Stimulated activated CD4-positive, alpha-beta T cell treated with anti-CD3 and anti-CD28 coated beads, Interleukin-4, amount 100 ng/mL, for 1 hour (primary cell): ENCODE data around the gene BDKRB2.

ENCODE experiments used
- DNase-seq: peaks from one replicate; pipeline ENCODE4 v3.0.0-alpha.2; 2020

BDKRB2 gene

GRCh38 chr14:96177766-96178375 is 26.8 kb upstream of the BDKRB2 start:
- peak; percentile 25 for DNase-seq

- no peak for DNase-seq
Observed at GRCh38 chr14:96178461-96179321, 25.9 kb upstream of the BDKRB2 start.

- no peak for DNase-seq
Observed at GRCh38 chr14:96180043-96180874, 24.4 kb upstream of the BDKRB2 start.

GRCh38 chr14:96181186-96182056 is 23.2 kb upstream of the BDKRB2 start:
- DNase-seq: no peak

- DNase-seq: no peak
Observed at GRCh38 chr14:96182546-96182945, 22.1 kb upstream of the BDKRB2 start.

GRCh38 chr14:96184737-96185136 is 19.9 kb upstream of the BDKRB2 start:
- no peak for DNase-seq

GRCh38 chr14:96187216-96188031 is 17.2 kb upstream of the BDKRB2 start:
- DNase-seq: no peak

- DNase-seq: no peak
Observed at GRCh38 chr14:96189281-96189711, 15.3 kb upstream of the BDKRB2 start.

GRCh38 chr14:96191353-96191752 is 13.3 kb upstream of the BDKRB2 start:
- DNase-seq: no peak

GRCh38 chr14:96191841-96192462 is 12.7 kb upstream of the BDKRB2 start:
- no peak for DNase-seq

- no peak for DNase-seq
Observed at GRCh38 chr14:96192975-96193805, 11.4 kb upstream of the BDKRB2 start.

GRCh38 chr14:96194262-96194656 is 10.4 kb upstream of the BDKRB2 start:
- no peak for DNase-seq

- no peak for DNase-seq
Observed at GRCh38 chr14:96194657-96195431, 9.8 kb upstream of the BDKRB2 start.

GRCh38 chr14:96195441-96196081 is 9.1 kb upstream of the BDKRB2 start:
- no peak for DNase-seq

- no peak for DNase-seq
Observed at GRCh38 chr14:96197163-96197852, 7.3 kb upstream of the BDKRB2 start.

GRCh38 chr14:96197969-96198368 is 6.7 kb upstream of the BDKRB2 start:
- DNase-seq: no peak

GRCh38 chr14:96198430-96199130 is 6.1 kb upstream of the BDKRB2 start:
- no peak for DNase-seq

- no peak for DNase-seq
Observed at GRCh38 chr14:96201157-96201556, 3.5 kb upstream of the BDKRB2 start.
